SJCRH30 (cell line): Measurements from ENCODE around the gene DMXL2. TPM values are rescaled to one million over a fixed set of nuclear protein-coding genes. Genes with fewer than 3 reads are reported as not detected.
"Not testable (repeated sequence)": the region's sequence is repeated elsewhere in the genome, so short reads cannot be mapped to it uniquely, and the experiment has no call there.

ENCODE experiments used
- DNase-seq, 2 experiments: peaks; one replicate each; pipeline ENCODE4 v3.0.0-alpha.2; 2015 to 2020
- H3K27ac ChIP-seq: fragments of 250-450 bp; sonication (Bioruptor Pico); 2 replicates; pipeline ENCODE4 v1.5.1; 2020; ENCODE audit warnings: mild to moderate bottlenecking, moderate library complexity
- H3K27me3 ChIP-seq: fragments of 250-450 bp; sonication (Bioruptor Pico); 2 replicates; pipeline ENCODE4 v1.5.1; 2020; ENCODE audit warnings: mild to moderate bottlenecking, moderate library complexity
- H3K36me3 ChIP-seq: fragments of 250-450 bp; sonication (Bioruptor Pico); 2 replicates; pipeline ENCODE4 v1.5.1; 2020; ENCODE audit warnings: mild to moderate bottlenecking, moderate library complexity
- H3K4me1 ChIP-seq: fragments of 250-450 bp; sonication (Bioruptor Pico); 2 replicates; pipeline ENCODE4 v1.5.1; 2020; ENCODE audit warnings: mild to moderate bottlenecking, moderate library complexity
- H3K4me3 ChIP-seq: fragments of 250-450 bp; sonication (Bioruptor Pico); 2 replicates; pipeline ENCODE4 v1.5.1; 2020; ENCODE audit warnings: mild to moderate bottlenecking, moderate library complexity
- H3K9me3 ChIP-seq: fragments of 250-450 bp; sonication (Bioruptor Pico); replicated peaks from 2 replicates; pipeline ENCODE4 v1.5.1; 2020; ENCODE audit warnings: mild to moderate bottlenecking, moderate library complexity
- total RNA-seq: library from RNA; depleted of rRNA; stranded (reverse); fragments of >200 nt; shearing (Covaris generic); gene quantifications from 2 replicates; pipeline ENCODE4 v1.2.3, GENCODE V29; 2014; rRNA removed

The DMXL2 gene
- 16.7 and 22.4 TPM in 2 replicates for total RNA-seq

- Histone ChIP-seq H3K9me3 (no peaks in the 10 kb centered on the region), H3K36me3 (no peaks in the 10 kb centered on the region), H3K27me3 (no peaks in the 10 kb centered on the region), H3K4me1 (peaks cover 14% of the 10 kb centered on the region), H3K4me3 (peak within 1 kb of the TSS; percentile 71), H3K27ac (peak within 1 kb of the TSS; percentile 65)
- peak; percentile 89 to 91 for DNase-seq
Measured at GRCh38 chr15:51622604-51623370, at the start of gene DMXL2. Gene DMXL2, minus strand, starts transcription at chr15:51622771. Its CDS starts 226 bp downstream, at chr15:51622545.

- no peak for DNase-seq
- H3K9me3 ChIP-seq, result no peaks in the 10 kb centered on the region
- no peaks in the 10 kb centered on the region for H3K4me1 ChIP-seq
- no peaks in the 10 kb centered on the region for H3K36me3 ChIP-seq
- H3K27ac ChIP-seq, result no peak overlapping the region
- no peak overlapping the region for H3K4me3 ChIP-seq
- H3K27me3 ChIP-seq, result no peaks in the 10 kb centered on the region
Measured at GRCh38 chr15:51672155-51672687, 49.6 kb upstream of the DMXL2 start.

GRCh38 chr15:51669381-51669780, 46.8 kb upstream of the DMXL2 start:
- Histone ChIP-seq H3K27me3 (no peaks in the 10 kb centered on the region), H3K4me1 (no peaks in the 10 kb centered on the region), H3K4me3 (no peak overlapping the region), H3K27ac (no peak overlapping the region), H3K36me3 (no peaks in the 10 kb centered on the region), H3K9me3 (no peaks in the 10 kb centered on the region)
- no peak for DNase-seq

- no peaks in the 10 kb centered on the region for H3K27me3 ChIP-seq
- H3K36me3 ChIP-seq, result no peaks in the 10 kb centered on the region
- no peak for DNase-seq
- H3K4me3 ChIP-seq, result no peak overlapping the region
- H3K4me1 ChIP-seq, result no peaks in the 10 kb centered on the region
- H3K9me3 ChIP-seq, result no peaks in the 10 kb centered on the region
- no peak overlapping the region for H3K27ac ChIP-seq
Measured at GRCh38 chr15:51668446-51668845, 45.9 kb upstream of the DMXL2 start.

DNA sequence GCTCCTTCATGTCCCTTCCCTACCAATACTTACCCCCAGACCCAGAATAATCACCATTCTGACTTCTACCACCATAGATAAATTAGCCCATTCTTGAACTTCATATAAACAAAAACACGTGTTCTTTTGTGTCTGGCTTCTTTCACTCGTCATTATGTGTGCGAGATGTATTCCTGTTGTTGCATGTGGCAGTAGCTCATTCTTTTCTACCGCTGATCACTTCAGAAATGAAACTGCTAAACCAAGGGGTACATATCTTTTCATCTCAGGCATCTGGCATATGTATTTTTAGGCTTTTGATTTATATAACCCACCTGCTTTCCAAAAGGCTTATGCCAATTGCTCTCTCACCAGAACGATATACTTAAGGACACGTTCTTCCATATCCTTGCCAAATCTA, 44.9 kb upstream of the DMXL2 start:
- no peak for DNase-seq
- H3K27ac ChIP-seq, result no peak overlapping the region

GRCh38 chr15:51661072-51661471, 38.5 kb upstream of the DMXL2 start:
- Histone ChIP-seq H3K9me3 (no peaks in the 10 kb centered on the region), H3K27me3 (no peaks in the 10 kb centered on the region), H3K36me3 (no peaks in the 10 kb centered on the region), H3K27ac (no peak overlapping the region), H3K4me3 (no peak overlapping the region), H3K4me1 (no peaks in the 10 kb centered on the region)
- no peak for DNase-seq

More for the DNA sequence above, 44.9 kb upstream of the DMXL2 start:
- H3K4me3 ChIP-seq, result no peak overlapping the region
- H3K4me1 ChIP-seq, result no peaks in the 10 kb centered on the region
- H3K27me3 ChIP-seq, result no peaks in the 10 kb centered on the region
- H3K9me3 ChIP-seq, result no peaks in the 10 kb centered on the region
- H3K36me3 ChIP-seq, result no peaks in the 10 kb centered on the region

- Histone ChIP-seq H3K9me3 (no peaks in the 10 kb centered on the region), H3K27me3 (no peaks in the 10 kb centered on the region), H3K27ac (no peak overlapping the region), H3K4me1 (no peaks in the 10 kb centered on the region), H3K36me3 (no peaks in the 10 kb centered on the region), H3K4me3 (no peak overlapping the region)
- peak; percentile 32 to 75 for DNase-seq
Measured at GRCh38 chr15:51658664-51659063, 36.1 kb upstream of the DMXL2 start.

DNA sequence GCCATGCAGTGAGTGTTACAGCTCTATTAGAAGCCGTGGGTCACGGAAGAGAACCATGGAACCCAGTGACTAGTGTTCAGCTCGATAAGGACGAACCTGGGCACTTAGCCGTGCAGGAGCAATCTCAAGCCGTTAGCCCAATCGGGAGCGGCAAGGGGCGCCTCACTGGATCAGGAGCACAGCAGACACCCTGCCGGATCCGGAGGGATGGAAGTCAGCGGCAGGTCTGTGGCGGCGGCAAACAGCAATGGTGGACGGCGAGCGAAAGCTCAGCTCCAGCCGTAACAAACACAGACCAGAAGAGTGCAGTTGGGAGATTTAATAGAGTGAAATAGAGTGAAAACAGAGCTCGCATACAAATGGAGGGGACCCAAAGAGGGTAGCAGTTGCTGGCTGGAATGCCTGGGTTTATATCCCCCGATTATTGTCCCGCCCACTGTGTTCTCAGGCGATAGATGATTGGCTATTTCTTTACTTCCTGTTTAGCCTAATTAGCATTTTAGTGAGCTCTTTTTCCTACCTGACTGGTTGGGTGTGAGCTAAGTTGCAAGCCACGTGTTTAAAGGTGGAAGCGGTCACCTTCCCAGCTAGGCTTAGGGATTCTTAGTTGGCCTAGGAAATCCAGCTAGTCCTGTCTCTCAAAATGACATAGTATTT, 33.0 kb upstream of the DMXL2 start:
- not testable (repeated sequence) for H3K4me1 ChIP-seq, H3K36me3 ChIP-seq, H3K27ac ChIP-seq, H3K4me3 ChIP-seq, H3K9me3 ChIP-seq, H3K27me3 ChIP-seq, DNase-seq

DNA sequence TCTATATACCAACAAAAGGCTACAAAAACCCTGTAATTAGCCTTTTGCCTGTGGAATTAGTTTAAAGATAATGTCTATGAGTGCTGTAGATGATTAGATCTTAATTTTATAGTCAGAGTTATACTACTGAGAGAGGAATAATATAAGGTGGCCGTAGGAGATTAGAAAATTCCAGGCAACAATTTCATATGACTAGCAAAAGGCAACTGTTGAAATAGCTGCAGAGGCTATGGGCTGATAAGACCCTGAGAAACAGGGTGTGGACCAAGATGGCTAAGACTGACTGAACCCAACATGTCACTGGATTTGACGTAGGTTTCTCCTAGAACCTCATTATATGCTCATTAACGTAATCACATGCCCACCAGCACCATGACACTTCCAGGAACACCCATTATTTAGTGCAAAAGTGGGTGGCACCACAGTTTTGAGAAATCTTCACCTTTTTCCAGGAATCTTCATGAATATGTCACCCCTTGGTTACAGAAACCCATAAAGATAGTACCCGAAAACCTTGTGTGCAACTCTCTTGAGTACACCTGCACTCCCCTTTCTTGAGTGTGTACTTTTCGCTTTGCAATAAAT, 29.6 kb upstream of the DMXL2 start:
- Histone ChIP-seq H3K4me1 (peaks cover 3% of the 10 kb centered on the region), H3K27me3 (no peaks in the 10 kb centered on the region), H3K36me3 (no peaks in the 10 kb centered on the region), H3K9me3 (no peaks in the 10 kb centered on the region), H3K27ac (no peak overlapping the region), H3K4me3 (no peak overlapping the region)
- no peak for DNase-seq

DNA sequence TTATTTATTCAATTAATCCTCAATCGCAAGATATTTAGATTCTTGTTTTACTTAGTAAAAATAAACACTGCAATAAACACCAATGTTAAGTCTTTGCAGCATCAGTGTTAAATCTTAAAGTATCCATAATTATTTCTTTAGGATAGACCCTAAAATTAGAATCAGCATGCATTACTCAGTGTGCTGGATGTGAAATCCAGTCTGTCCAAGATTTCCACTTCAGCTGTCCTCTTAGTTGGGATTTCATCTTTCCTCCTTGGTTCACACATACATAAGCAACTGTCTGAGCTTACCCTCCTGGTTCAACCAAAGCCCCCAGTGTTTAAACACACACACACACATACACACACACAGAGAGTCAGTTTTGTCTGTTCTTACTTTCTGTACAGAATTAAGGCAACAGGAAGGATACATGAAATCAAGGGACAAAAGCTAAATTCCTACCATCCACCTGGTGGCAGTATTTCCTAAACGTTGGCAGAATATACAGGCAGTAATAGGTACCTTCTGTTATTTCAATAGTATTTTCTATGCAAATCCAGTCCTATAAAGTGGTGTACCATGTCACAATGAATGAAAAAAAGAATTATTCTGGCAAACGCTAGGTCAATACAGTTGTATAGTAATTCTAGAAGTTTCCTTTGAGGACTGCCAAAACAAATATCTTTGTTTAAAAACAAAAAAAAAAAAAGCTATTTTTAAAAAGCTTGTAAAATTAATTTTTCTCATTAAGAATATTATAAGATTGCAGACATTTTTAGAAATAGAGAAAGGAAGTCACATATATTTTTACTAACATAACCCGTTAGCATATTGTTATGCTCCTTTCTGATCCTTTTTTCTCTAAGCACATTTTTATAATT, 27.3 kb upstream of the DMXL2 start:
- Histone ChIP-seq H3K27me3 (no peaks in the 10 kb centered on the region), H3K9me3 (no peaks in the 10 kb centered on the region), H3K4me1 (peaks cover 5% of the 10 kb centered on the region), H3K36me3 (no peaks in the 10 kb centered on the region), H3K4me3 (no peak overlapping the region), H3K27ac (no peak overlapping the region)
- peak; percentile 33 to 81 for DNase-seq

DNA sequence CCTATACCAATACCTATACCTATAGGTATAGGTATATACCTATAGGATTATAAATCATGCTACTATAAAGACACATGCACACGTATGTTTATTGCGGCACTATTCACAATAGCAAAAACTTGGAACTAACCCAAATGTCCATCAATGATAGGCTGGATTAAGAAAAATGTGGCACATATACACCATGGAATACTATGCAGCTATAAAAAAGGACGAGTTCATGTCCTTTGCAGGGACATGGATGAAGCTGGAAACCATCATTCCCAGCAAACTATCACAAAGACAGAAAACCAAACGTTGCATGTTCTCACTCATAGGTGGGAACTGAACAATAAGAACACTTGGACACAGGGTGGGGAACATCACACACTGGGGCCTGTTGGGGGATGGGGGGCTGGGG, 26.1 kb upstream of the DMXL2 start:
- H3K36me3 ChIP-seq, H3K27me3 ChIP-seq, H3K4me3 ChIP-seq, H3K27ac ChIP-seq, DNase-seq, H3K9me3 ChIP-seq, H3K4me1 ChIP-seq: not testable (repeated sequence)

- H3K27me3 ChIP-seq, H3K4me1 ChIP-seq, H3K36me3 ChIP-seq, H3K27ac ChIP-seq, H3K4me3 ChIP-seq, H3K9me3 ChIP-seq, DNase-seq: not testable (repeated sequence)
Measured at GRCh38 chr15:51648101-51648500, 25.5 kb upstream of the DMXL2 start.

- no peaks in the 10 kb centered on the region for H3K9me3 ChIP-seq
- peak; percentile 26 to 56 for DNase-seq
- H3K27ac ChIP-seq, result no peak overlapping the region
- H3K4me1 ChIP-seq, result peaks cover 5% of the 10 kb centered on the region
- H3K27me3 ChIP-seq, result no peaks in the 10 kb centered on the region
- no peaks in the 10 kb centered on the region for H3K36me3 ChIP-seq
- H3K4me3 ChIP-seq, result no peak overlapping the region
Measured at GRCh38 chr15:51647128-51647562, 24.6 kb upstream of the DMXL2 start.

- no peak overlapping the region for H3K4me3 ChIP-seq
- no peak for DNase-seq
- H3K9me3 ChIP-seq, result no peaks in the 10 kb centered on the region
- H3K4me1 ChIP-seq, result peaks cover 5% of the 10 kb centered on the region
- no peaks in the 10 kb centered on the region for H3K27me3 ChIP-seq
- H3K27ac ChIP-seq, result no peak overlapping the region
- H3K36me3 ChIP-seq, result no peaks in the 10 kb centered on the region
Measured at GRCh38 chr15:51642696-51643095, 20.1 kb upstream of the DMXL2 start.
